GM21367 (cell line): Measurements from ENCODE around the gene VPS37C.

ENCODE experiments used
- ATAC-seq: cut with Tn5 transposase; IDR thresholded peaks from one replicate; pipeline ENCODE4 v1.9.1; 2021; ENCODE audit not compliant: unreplicated experiment

The VPS37C gene

DNA sequence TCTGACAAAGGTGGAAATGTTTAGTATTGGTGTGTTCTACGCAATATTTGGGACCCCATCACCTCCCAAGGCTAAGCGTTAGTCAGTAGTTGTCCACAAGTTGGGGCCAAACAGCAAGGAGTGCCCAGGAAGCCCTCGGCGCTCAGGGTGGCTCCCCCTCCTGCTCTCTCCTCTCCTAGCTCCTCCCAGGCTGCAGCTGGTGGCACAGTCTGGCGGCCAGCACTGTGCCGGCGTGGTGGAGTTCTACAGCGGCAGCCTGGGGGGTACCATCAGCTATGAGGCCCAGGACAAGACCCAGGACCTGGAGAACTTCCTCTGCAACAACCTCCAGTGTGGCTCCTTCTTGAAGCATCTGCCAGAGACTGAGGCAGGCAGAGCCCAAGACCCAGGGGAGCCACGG lies 42.2 kb downstream of the VPS37C start:
- ATAC-seq, result no peak

- ATAC-seq, result no peak
Observed at GRCh38 chr11:61118406-61118805, 42.8 kb downstream of the VPS37C start.

DNA sequence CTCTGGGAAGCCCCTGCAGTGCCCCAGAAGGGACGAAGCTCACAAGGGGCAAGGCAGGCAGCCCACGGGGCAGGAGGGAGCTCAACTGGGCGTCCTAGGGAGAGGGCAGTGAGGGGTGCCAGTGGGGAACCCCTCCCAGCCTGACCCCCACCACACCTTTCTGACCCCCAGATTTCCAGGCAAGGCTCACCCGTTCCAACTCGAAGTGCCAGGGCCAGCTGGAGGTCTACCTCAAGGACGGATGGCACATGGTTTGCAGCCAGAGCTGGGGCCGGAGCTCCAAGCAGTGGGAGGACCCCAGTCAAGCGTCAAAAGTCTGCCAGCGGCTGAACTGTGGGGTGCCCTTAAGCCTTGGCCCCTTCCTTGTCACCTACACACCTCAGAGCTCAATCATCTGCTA lies 43.2 kb downstream of the VPS37C start:
- ATAC-seq, result no peak

DNA sequence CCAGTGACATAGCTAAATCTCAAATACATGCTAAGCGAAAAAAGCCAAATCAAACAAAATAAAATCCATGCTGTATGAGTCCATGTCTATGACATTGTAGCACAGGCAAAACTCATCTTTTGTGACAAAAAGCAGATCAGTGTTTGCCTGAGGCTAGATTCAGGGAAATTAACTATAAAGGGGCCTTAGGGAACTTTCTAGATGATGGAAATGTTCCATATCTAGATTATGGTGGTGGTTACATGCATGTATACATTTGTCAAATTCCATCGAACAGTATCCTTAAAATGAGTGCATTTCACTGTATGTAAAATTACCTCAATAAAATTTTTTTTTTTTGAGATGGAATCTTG lies 44.1 kb downstream of the VPS37C start:
- ATAC-seq, result no peak

DNA sequence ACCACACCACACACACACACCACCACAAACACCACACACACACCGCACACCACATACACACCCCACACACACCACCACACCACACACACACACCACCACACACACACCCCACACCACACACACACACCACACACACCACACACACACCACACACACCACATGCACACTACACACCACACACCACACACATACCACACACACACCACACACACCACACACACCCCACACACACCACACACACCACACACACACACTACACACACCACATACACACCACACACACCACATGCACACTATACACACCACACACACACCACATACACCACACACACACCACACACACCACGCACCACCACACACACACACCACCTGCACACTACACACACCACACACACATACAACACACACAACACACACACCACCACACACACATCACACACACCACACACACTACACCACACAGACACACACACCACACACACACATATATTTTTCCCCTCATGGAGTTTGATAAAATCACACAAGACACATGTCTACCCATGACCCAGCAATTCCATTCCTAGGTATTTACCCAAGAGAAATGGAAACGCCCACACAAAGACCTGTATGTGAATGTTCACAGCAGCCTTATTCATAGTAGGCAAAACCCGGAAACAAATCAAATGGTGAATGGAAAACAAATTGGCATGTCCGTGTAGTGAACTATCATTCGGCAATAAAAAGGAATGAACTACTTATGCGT lies 44.6 kb downstream of the VPS37C start:
- no peak for ATAC-seq

DNA sequence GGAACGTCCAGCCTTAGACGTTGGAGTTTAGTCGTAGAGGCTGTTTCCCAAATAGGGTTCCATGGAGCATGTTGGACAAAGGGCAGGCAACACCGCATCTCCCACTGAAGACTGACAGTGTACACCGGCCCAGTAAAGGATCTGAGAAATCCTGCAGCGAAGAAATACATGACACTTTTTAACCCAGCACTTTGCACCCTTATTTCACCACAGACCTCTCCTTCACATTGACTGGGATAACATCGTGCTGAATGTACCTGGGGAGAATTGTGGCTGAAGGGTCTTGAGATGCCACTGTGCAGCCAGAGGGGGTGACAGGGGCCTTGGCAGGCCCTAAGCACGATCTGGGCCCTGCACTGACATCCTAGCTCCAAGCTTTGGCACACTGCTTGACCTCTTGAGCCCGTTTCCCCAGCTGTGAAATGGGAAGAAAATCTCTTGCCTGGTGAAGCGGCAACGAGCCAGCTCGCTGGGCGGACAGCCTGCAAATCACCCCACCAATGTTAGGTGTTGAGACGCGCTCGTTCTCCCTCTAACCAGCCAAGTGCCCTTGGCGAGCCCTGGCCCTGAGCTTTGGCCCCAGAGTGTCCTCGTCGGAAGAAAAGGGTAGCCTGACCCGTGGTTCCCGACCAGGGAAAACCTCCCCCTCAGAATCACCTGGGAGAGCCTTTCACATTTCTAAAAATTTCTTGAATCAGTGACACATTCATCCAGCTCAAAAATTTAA lies 45.6 kb downstream of the VPS37C start:
- ATAC-seq, result no peak

DNA sequence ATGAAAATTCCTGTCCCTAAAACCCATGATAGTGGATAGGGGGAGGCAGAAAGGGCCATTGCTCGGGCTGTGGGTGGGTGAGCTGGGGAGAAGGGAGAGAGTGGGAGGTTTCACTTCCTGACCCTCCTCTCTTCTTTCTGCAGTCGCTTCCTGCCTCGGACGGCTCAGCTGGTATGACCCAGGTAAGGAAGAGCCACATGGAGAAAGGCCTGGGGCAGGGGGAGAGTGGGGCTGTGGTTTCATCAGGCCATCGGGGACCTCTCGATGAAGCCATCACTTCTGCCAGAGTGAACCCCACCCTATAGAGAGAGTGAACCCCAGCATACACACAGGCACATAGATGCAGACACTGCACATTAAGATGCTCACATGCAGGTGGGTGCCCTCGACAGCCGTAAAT lies 46.3 kb downstream of the VPS37C start:
- no peak for ATAC-seq

DNA sequence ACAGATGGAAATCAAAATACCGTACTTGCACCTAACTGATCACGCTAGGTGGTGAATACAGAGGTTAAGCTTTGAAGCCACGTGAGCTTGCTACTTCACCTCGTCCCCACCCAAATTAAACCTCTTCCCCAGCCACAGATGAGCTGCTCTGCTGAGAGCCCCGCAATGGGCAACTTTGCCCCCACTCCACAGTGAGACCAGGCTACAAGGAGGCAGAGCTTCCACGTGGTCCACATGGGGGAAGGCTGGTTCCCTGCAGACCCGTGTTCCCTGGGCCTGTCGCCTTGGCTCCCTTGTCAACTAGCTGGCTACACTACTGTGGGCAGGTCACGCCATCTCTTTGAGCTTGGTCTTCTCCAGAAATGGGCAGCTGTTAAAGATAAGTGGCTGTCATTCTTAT lies 48.0 kb downstream of the VPS37C start:
- no peak for ATAC-seq

DNA sequence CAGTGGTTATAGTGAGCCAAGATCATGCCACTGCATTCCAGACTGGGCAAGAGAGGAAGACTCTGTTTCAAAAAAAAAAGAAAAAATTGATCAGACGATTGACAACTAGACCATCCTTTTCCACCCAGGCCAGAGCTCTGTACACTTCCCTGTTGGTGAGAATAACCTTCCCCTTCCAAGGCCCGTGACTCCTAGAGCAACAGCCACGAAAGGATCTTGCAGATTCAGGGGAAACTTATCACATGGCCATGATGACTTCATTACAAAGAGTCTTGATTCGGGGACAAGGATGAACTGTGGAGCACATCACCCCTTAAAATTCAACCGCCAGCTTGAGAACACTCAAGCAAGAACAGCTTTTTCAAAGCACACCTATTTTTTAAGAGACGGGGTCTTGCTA lies 48.7 kb downstream of the VPS37C start:
- ATAC-seq, result no peak

- ATAC-seq, result no peak
Observed at GRCh38 chr11:61111786-61112517, 49.3 kb downstream of the VPS37C start.

- no peak for ATAC-seq
Observed at GRCh38 chr11:61111050-61111435, 50.2 kb downstream of the VPS37C start.

- ATAC-seq, result no peak
Observed at GRCh38 chr11:61110255-61111049, 50.8 kb downstream of the VPS37C start.

DNA sequence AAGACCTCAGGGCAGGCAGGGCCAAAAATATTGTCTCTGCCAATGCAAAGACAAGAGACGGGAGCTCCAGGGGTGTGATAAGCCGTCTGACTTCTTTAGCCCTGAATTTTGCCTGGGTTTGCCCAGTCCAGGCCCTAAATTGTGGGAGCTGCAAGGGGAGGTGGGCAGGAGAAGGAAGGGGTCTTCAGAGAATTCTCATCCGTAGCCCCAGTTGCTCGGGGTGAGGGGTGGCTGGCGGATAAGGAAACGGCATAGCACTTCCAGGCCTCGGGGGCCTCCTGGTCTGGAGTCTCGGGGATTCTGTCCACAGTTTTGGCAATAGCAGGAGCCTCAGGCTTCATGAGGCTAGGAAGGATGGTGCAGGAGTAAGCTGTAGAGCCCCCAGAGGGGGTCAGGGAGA lies 51.6 kb downstream of the VPS37C start:
- no peak for ATAC-seq

DNA sequence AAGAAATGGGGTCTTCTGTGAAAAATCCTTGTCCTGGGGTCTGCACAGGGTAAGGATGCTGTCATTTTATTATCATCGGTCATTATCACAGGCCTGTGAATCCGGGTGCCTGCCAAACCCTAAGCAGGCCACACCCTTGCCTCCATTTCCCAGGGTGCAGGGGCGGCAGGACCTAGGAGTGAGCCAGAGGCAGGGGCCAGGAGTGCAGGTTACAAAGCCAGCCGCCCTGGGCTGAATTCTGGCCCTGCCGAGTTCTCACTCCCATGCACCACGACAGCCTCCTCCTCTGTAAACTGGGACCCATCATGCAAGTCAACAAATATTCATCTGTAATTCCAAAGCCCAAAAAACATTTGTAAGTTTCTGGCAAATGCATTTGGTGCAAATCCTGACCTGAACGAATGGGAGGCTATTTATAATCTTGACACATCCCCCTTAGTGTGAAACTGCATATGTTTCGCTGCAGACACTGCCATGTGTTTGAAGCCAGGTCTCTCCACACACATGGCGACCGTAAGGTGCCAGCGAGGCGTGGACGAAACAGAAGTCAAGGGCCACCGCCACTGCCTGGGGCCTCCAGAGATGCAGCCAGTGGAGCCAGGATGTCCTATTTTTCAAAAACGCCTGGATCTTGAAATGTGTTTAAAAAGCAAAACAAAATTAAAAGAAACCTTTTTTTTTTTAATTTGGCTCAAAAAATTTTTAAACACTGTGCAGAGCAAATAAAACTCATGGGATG lies 52.2 kb downstream of the VPS37C start:
- no peak for ATAC-seq

- ATAC-seq, result no peak
Observed at GRCh38 chr11:61107888-61108287, 53.3 kb downstream of the VPS37C start.

DNA sequence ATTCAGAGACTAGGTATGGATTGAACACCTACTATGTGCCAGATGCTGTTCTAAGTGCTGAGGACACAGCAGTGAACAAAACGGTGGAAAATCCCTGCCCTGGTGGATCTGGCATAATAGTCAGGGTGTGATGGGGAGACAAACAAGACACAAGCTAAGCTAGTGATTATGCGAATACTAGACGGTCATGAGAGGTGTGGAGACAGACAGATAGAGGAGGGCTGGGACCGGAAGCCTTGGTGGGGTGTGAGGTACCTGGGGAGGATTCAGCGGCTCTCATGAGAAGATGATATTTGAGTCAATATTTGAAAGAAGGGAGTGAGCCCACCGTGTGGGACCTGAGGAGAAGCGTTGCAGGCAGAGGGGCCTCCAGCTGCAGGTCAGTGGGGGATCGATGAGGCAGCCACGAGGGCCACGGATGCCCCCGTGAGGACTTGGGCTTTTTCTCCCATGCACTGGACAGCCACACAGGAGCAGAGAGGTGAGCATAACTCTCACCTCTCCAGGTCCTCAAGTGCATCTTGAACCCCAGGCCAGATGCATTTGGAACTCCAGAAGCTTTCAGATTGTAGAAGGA lies 54.2 kb downstream of the VPS37C start:
- ATAC-seq, result no peak

GRCh38 chr11:61106296-61106695 lies 54.9 kb downstream of the VPS37C start:
- no peak for ATAC-seq

DNA sequence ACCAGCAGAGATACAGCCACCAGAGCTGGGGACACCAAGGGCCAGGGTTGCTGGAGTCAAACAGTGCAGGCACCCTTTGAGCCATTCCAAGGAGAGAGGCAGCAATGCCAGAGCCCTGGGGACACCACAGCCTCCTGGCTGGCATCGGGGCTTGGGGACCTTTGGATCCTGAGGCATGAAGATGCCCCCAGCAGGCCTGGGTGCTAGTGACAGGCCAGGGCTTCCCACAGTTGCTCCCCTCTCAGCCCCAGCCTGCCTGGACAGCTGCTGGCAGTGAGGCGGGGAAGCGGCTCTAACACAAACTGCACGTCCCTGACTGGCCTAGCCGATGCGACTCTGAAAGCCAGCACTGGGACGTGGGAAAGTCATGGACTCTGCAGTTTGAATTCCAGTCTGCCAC lies 56.3 kb downstream of the VPS37C start:
- no peak for ATAC-seq

DNA sequence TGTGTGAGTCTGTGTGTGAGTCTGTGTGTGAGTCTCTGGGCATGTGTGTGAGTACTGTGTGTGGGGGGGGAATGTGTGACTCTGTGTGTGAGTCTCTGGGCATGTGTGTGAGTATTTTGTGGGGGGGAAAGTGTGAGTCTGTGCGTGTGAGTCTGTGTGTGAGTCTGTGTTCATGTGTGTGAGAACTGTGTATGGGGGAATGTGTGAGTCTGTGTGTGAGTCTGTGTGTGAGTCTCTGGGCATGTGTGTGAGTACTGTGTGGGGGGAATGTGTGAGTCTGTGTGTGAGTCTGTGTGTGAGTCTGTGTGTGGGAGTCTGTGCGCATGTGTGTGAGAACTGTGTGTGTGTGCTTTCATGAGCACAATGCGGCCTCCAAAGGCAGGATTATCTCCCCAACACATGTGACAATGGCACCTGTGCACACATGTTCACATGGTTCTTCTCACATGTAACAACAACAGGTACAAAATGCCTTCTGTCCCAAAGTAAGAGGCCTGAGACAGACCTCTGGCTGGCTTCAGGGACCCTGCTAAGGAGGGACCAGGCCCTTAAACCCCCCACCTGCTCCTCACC lies 57.3 kb downstream of the VPS37C start:
- ATAC-seq, result no peak
